Right renal cortex interstitium (tissue), 3 donors: Measurements from ENCODE around the gene ADAMTS2. TPM values are rescaled to one million over a fixed set of nuclear protein-coding genes. Genes with fewer than 3 reads are reported as not detected.
"Not testable (repeated sequence)": the region's sequence is repeated elsewhere in the genome, so short reads cannot be mapped to it uniquely, and the experiment has no call there.

ENCODE experiments used
- DNase-seq, 3 donors: peaks; one replicate each; pipeline ENCODE4 v3.0.0-alpha.2; 2013; ENCODE audit warnings: low read depth in 3 of 3, low spot score in 2 of 3
- polyA plus RNA-seq, 3 donors: library from polyadenylated mRNA; unstranded; fragments of 120-200 nt; gene quantifications; one replicate each; pipeline ENCODE4 v1.2.1, GENCODE V29; 2013; ENCODE audit not compliant: insufficient read length in 3 of 3

The ADAMTS2 gene
- polyA plus RNA-seq, 3 donors, result 9.4 to 9.6 (median 9.4) TPM

- no peak for DNase-seq
Measured at GRCh38 chr5:179327021-179327735, 18.1 kb downstream of the ADAMTS2 start.

- no peak for DNase-seq
Measured at GRCh38 chr5:179326122-179326927, 18.9 kb downstream of the ADAMTS2 start.

GRCh38 chr5:179325296-179326031, 19.8 kb downstream of the ADAMTS2 start:
- no peak for DNase-seq

DNA sequence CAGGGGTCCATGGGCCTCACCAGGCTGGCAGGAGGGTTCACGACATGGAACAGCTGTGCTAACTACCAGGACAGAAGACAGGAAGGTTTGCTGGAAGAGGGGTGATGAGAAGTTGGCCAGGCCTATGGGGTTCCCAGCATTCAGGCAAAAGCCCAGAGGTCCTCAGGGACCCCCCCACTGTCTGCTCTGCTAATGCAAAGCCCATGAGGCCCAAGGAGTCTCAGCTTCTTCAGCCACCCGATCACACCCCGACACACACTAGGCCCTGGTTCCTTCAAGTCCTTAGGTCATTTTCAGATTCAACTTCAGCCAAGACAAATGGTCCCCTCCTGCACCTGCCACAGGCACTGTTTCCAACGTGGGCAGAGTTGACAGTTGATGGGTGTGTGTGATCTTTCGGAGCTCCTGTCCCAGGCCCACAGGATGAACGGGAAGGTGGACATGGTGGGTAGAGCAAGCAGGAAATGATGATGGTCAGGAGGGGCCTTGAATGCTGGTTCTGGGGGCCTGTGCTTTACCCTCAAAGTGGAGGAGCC, 20.4 kb downstream of the ADAMTS2 start:
- no peak for DNase-seq

- DNase-seq, result not testable (repeated sequence)
Measured at GRCh38 chr5:179324316-179324715, 20.9 kb downstream of the ADAMTS2 start.

DNA sequence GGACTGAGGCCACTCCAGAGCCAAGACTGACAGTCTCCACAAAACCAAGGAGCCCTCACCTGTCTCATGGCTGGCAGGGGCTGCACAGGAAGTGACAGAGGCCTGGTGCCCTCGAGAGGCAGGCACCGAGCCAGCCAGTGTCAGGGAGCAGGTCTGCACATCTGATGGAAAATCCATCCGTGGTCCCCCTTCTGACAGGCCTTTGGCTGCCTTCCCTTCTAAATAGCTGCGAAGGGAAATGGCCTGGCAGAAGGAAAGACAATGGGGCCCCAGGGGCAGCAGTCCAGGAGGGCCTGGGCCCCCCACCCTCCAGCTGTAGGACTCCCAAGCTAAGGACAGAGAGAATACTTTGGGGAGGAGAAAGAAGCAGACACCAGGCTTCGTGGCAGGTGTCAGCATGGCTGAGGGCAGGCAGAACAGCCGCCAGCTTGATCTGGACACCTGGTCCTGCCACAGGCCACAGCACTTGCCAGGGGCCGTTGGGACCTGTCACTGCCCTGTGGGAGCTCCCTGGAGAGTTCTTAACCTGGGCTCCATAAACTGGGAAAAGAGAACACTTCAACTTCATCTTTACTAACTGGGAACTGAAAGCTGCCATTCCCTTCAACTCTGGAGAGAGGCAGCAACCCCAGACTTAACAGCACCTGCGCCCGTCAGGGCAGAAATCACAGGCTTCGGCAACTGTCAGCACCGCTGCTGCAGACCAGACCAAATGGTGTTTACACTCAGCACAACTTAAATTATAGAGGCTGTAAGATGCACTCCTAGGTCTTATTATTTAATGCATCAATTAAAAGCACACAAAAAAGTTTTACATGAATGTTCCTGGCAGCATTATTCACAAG, 22.0 kb downstream of the ADAMTS2 start:
- no peak for DNase-seq

DNA sequence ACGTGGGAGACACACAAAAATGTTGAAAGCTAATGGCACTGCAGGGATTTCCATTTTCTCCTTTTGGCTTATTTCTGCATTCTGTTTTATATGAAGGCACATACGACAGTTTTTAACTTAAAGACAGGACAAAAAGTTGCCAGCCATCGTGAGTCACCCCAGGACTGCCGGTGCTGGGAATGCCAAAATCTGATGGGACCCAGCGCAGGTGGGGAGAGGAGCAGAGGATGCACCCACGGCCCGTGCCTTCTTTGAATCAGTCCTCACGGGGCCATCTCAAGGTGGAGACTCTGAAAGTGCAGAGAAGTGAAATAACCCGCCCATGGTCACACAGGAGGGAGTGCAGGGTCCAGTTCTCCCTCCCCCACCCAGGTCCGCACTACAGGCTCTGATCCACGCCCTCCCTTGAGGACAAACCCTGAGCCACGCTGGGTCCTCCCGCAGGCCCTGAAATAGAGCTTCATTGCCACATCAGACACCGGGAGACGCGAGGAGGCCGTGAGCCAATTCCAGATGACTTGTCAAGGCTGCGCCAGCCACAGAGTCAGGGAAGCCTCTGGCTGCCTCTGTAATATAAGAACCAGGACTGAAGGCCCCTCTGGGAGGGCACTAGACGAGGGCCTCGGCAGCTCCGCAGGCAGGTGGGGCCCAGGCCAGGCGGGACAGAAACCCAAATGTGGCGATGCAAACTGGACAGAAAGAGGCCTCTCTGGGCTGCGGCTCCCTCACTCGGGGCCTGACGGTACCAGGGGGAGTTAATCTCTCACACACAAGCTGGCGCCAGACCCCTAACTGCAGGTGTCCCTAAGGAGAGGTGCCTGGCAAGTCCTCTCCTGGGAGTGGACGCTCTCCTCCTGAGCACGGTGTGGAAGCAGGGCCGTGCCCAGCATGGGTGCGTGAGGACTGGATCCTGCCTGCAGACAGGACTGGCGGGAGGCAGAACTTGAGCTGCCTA, 22.9 kb downstream of the ADAMTS2 start:
- no peak for DNase-seq

DNA sequence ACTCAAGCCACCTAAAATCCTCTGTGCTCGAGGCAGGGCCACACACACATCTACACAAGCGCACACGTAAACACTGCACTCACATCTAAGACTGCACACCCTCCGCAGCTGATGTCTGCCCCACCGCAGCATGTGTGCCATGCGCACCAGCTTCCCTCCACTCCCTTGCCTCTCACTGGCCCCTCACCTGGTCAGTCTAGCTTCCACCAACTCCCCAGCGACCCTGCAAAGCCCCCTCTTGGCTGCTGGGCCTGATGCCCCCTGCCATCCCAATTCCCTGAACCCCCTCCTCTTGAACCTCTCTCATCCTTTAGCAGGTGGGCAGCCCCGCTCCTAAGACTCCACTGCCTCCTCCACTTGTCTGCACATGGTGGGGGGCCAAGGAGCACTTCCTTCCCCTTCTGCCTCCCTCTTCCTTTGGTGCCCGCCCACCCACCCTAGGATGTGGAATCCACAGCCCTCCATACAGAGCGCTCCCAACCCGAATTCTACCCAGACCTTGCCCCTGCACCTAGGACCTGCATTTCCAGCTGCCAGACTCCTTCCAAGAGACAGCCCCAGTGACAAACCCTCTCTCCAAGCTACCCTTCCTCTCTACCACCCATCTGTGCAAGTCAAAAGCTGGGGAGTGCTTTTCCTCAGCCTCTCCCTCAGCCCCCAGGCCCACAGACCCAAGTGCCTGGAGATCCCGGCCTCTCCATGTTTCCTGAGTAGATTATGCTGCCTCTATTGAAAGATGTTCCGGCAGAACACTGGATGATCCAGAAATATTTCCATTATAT, 23.9 kb downstream of the ADAMTS2 start:
- DNase-seq, result no peak

DNA sequence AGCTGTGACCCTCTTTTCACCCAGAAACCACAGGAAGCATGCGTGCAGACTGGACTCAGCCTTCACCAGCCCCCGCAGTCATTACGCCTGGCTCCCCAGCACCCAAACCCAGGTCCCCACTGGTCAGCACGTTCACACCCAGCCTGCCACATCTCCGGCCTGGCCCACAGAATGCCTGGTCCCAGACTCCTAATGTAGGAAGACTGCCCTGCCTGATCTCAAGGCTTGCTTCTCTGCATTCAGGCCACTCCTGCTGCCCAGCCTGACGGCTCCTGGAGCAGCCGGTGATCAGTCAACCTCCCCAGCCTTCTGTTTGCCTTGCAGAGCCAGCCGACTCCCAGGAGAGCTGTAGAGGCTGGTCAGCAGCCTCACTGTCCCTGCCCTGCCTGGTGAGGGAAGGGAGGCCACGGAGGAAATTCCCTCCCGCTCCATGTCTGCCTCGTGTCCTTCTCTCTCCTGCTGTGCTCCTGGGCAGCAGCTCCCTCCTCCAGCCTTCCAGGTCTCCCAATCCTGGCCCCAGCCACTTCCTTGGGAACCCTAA, 25.4 kb downstream of the ADAMTS2 start:
- DNase-seq, result no peak

DNA sequence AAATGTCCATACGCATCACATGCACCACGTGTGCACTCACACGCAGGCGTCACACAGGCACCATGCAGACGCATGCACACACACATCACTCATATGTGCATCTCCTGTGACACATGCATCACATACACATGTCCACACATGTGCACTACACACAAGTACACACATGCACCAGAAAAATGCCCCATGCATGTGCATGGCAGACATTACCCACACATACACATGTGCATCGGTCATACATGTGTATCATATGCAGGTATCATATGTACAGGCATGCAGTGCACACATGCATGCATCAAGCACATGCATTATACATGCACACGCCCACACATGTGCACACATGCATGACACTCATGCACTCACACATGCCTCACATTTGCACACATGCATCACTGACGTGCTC, 26.1 kb downstream of the ADAMTS2 start:
- no peak for DNase-seq

DNA sequence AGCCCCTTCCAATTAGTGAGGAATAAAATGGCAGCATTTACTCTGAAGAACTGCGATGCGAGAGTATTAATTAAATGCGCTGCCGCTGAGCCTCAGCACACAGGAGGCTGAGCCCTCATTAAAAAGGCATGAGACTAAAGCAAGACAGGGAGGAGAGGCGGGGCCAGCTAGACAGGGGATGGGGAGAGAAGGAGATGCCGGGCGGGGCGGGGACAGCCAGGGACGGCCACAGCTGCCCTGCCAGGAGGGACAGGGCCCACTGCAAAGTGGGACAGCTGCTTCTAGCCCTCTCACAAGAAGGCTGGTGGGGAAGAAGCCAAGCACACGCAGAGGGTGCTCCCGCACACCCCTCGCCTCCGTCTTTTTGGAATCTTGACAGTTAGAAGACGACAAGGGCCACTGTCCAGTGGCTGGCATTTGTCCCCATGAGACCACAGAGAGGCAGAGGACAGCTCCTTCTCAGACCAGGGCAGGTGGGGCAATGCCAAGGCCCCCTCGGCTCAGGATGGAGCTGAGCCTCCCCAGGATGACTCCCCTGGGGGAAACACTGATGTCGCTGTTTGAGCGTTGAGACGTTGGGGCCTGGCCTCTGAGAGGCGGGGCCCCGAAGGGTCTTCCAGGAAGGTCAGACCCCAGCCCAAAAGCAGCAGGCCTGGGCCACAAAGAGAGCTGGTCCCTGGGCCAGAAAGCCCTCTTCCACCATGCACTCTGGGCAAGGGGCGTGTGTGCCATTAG, 26.9 kb downstream of the ADAMTS2 start:
- DNase-seq, result no peak

GRCh38 chr5:179317411-179318220, 27.6 kb downstream of the ADAMTS2 start:
- no peak for DNase-seq

- DNase-seq, result no peak
Measured at GRCh38 chr5:179316982-179317381, 28.3 kb downstream of the ADAMTS2 start.

- no peak for DNase-seq
Measured at GRCh38 chr5:179316111-179316551, 29.1 kb downstream of the ADAMTS2 start.

- DNase-seq, result no peak
Measured at GRCh38 chr5:179315356-179315890, 29.8 kb downstream of the ADAMTS2 start.
